NT2/D1 (cell line): ENCODE results near the gene PANK1.

Source experiments
- SUZ12 ChIP-seq: IDR thresholded peaks from 2 replicates; pipeline ENCODE4 v1.6.1; 2011; ENCODE audit not compliant: insufficient read length, insufficient read depth; ENCODE audit errors: extremely low read depth
- YY1 ChIP-seq: IDR thresholded peaks from 2 replicates; pipeline ENCODE4 v1.6.1; 2011; ENCODE audit not compliant: insufficient read length, insufficient read depth
- ZNF274 ChIP-seq: IDR thresholded peaks from 2 replicates; pipeline ENCODE4 v1.6.1; 2011; ENCODE audit warnings: mild to moderate bottlenecking, low read depth, low read length

GRCh38 chr10:89554433-89554832 lies 90.6 kb downstream of the PANK1 start:
- TF ChIP-seq SUZ12 (no peak), ZNF274 (no peak), YY1 (no peak)
